ENCODE measurements around the gene RMDN2. TPM values are rescaled to one million over a fixed set of nuclear protein-coding genes. Genes with fewer than 3 reads are reported as not detected.
A peak's percentile ranks its signal among the peaks of the same experiment; 100 is the strongest.

Gene RMDN2
- polyA plus RNA-seq, 1 experiment, result 3.4 TPM

GRCh38 chr2:38032946-38033345 is 107.9 kb downstream of the RMDN2 start:
- ChIA-PET CTCF (no interaction called here), POLR2A (no interaction called here)
- no peak for TF ChIP-seq CTCF (IDR thresholded peaks at IDR 0.05; ENCODE audit: insufficient read depth, low read depth, low read length)
- Histone ChIP-seq H3K27me3 (ENCODE audit: control insufficient read depth, insufficient read depth, low read length) (peaks cover 15% of the 10 kb centered on the region), H3K36me3 (ENCODE audit: control insufficient read depth, insufficient read depth, low read length) (no peaks in the 10 kb centered on the region), H3K4me3 (ENCODE audit: low read depth, low read length) (no peak overlapping the region)
- no peak for DNase-seq (ENCODE audit: low read depth)

DNA sequence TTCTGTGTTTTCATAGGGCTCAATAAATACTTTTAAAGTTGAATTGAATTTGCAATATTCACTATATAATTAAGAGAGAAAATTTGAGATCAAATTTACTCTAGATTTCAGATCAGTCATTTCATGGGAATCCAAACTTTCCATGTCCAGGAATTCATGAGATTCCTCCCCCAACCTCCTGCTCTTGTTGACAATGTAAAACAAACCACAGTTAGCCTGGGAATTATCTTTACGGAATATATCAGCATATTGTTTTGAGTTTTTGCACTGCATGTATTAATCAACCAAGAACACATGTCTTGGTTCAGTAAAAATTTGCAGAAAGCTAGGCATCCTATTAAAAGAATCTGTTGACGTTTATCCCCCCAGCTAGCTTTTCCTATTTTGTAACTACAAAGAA is 108.6 kb downstream of the RMDN2 start:
- no peak for DNase-seq (ENCODE audit: low read depth)
- H3K4me3 ChIP-seq (ENCODE audit: low read depth, low read length), result no peak overlapping the region
- H3K27me3 ChIP-seq (ENCODE audit: control insufficient read depth, insufficient read depth, low read length), result peaks cover 15% of the 10 kb centered on the region
- ChIA-PET CTCF (no interaction called here), POLR2A (no interaction called here)
- TF ChIP-seq CTCF (IDR thresholded peaks at IDR 0.05; ENCODE audit: insufficient read depth, low read depth, low read length), result no peak
- no peaks in the 10 kb centered on the region for H3K36me3 ChIP-seq (ENCODE audit: control insufficient read depth, insufficient read depth, low read length)

DNA sequence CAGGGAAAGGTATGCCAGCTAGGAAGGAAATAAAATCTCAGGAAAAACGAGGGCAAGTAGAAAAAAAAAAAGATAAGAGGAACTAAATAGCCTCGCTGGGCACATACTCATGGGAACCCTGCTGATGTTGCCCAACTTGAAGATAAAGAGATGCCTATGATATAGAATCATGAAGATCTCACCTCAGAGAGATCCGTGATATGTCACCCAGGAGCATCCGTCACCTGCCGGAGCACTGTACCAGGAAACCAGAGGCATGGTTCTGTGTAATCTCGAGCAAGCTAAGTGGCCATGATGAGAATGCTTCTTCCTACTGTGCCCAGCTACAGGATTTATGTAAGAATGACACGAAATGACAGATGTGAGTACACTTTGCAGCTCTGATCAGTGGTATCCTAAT is 110.9 kb downstream of the RMDN2 start:
- H3K27me3 ChIP-seq (ENCODE audit: control insufficient read depth, insufficient read depth, low read length), result peaks cover 16% of the 10 kb centered on the region
- no peak for TF ChIP-seq CTCF (IDR thresholded peaks at IDR 0.05; ENCODE audit: insufficient read depth, low read depth, low read length)
- CTCF ChIA-PET, result interaction anchor here (1.0 kb wide), 1 partner anchor 17 kb away, joined by 3 read pairs; no protein-coding TSS in a partner anchor
- no peak for DNase-seq (ENCODE audit: low read depth)
- H3K36me3 ChIP-seq (ENCODE audit: control insufficient read depth, insufficient read depth, low read length), result no peaks in the 10 kb centered on the region
- POLR2A ChIA-PET, result no interaction called here
- no peak overlapping the region for H3K4me3 ChIP-seq (ENCODE audit: low read depth, low read length)

GRCh38 chr2:38037325-38037724 is 112.2 kb downstream of the RMDN2 start:
- no peak overlapping the region for H3K4me3 ChIP-seq (ENCODE audit: low read depth, low read length)
- no peak for DNase-seq (ENCODE audit: low read depth)
- TF ChIP-seq CTCF (IDR thresholded peaks at IDR 0.05; ENCODE audit: insufficient read depth, low read depth, low read length), result no peak
- POLR2A ChIA-PET, result no interaction called here
- peaks cover 16% of the 10 kb centered on the region for H3K27me3 ChIP-seq (ENCODE audit: control insufficient read depth, insufficient read depth, low read length)
- CTCF ChIA-PET, result interaction anchor here (2.0 kb wide), 1 partner anchor 9 kb away, joined by 8 read pairs; no protein-coding TSS in a partner anchor
- no peaks in the 10 kb centered on the region for H3K36me3 ChIP-seq (ENCODE audit: control insufficient read depth, insufficient read depth, low read length)

DNA sequence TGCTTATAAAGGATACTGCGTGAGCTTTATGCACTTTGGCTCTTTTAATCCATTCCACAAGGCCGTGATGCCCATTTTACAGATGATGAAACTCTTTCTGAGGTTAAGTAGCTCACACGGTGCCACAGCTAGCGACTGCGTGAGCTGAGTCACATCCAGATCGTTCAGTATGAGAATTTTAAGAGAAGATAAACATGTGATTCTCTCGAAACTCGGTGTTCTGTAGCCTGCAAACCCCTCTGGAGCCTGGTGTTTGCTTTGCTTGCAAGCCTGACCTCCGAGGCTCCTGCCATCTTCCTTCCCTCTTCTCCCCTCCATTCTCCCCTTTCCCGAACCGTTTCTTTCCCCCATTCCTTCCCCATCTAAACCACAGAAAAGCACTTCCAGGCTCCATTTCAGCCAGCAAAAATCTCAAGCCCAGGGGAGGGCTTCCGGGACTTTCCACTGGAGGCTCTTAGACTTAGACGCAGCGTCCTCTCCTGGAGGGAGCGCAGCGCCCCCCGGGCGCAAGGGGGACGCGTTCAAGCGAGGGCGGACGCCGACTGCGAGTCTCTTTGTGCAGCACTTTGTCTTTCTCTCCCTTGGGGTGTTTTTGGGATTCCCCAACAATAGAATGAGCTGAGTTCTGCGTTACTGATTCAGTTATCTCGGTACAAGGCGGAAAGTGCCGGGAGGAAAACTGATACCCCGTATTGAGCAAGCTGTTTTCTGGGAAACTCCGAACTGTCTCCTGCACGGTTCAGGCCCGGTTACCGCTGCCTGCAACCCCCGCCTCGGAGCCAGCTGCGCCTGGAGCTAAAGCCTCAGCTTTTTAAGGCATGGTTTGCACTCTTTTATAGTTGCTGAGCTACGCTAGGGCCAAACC is 112.9 kb downstream of the RMDN2 start:
- Histone ChIP-seq H3K4me3 (ENCODE audit: low read depth, low read length) (peak overlapping the region; percentile 23), H3K36me3 (ENCODE audit: control insufficient read depth, insufficient read depth, low read length) (no peaks in the 10 kb centered on the region), H3K27me3 (ENCODE audit: control insufficient read depth, insufficient read depth, low read length) (peaks cover 16% of the 10 kb centered on the region)
- POLR2A ChIA-PET, result interaction anchor here (0.6 kb wide), 1 partner anchor 263 kb away, joined by 3 read pairs; no protein-coding TSS in a partner anchor
- peak; percentile 63 for TF ChIP-seq CTCF (IDR thresholded peaks at IDR 0.05; ENCODE audit: insufficient read depth, low read depth, low read length)
- CTCF ChIA-PET, result interaction anchor here (0.9 to 2.0 kb wide), 2 partner anchors 8 to 10 kb away, joined by 3 to 8 read pairs; no protein-coding TSS in a partner anchor
- DNase-seq (ENCODE audit: low read depth), result peak; percentile 19
